Endodermal cell (in vitro differentiated cells): ENCODE measurements around the gene EIF3M. TPM values are rescaled to one million over a fixed set of nuclear protein-coding genes. Genes with fewer than 3 reads are reported as not detected.

Source experiments
- DNase-seq: peaks from one replicate; pipeline ENCODE4 v3.0.0-alpha.2; 2017
- H3K27ac ChIP-seq: 2 replicates; pipeline ENCODE4 v1.5.1; 2013; ENCODE audit warnings: mild to moderate bottlenecking, low read depth, low read length, moderate library complexity
- H3K27me3 ChIP-seq: 2 replicates; pipeline ENCODE4 v1.6.1; 2013; ENCODE audit warnings: mild to moderate bottlenecking, low read length, moderate library complexity; ENCODE audit not compliant: insufficient read depth, control insufficient read depth, poor library complexity, severe bottlenecking
- H3K36me3 ChIP-seq: 2 replicates; pipeline ENCODE4 v1.7.0; 2013; ENCODE audit warnings: mild to moderate bottlenecking, low read length, moderate library complexity; ENCODE audit not compliant: control insufficient read depth, insufficient read depth
- H3K4me1 ChIP-seq: one replicate; pipeline ENCODE4 v1.7.0; 2013; ENCODE audit warnings: low read length; ENCODE audit not compliant: control insufficient read depth, insufficient read depth
- H3K4me3 ChIP-seq: 2 replicates; pipeline ENCODE4 v1.5.1; 2013; ENCODE audit warnings: mild to moderate bottlenecking, low read length, moderate library complexity
- H3K9ac ChIP-seq: 2 replicates; pipeline ENCODE4 v1.6.1; 2013; ENCODE audit warnings: mild to moderate bottlenecking, low read length, moderate library complexity; ENCODE audit not compliant: poor library complexity, severe bottlenecking; ENCODE audit errors: extremely low read depth
- H3K9me3 ChIP-seq: 2 replicates; pipeline ENCODE4 v1.6.1; 2013; ENCODE audit warnings: mild to moderate bottlenecking, low read length, moderate library complexity; ENCODE audit not compliant: control insufficient read depth
- H3K27ac Mint-ChIP-seq: 2 replicates; pipeline ENCODE4 v1.8.0; 2020; ENCODE audit warnings: mixed read lengths
- H3K27me3 Mint-ChIP-seq: 2 replicates; pipeline ENCODE4 v1.8.0; 2021; ENCODE audit warnings: mild to moderate bottlenecking, mixed read lengths; ENCODE audit not compliant: insufficient read depth
- H3K36me3 Mint-ChIP-seq: 2 replicates; pipeline ENCODE4 v1.8.0; 2020; ENCODE audit warnings: low read depth, mixed read lengths
- H3K4me1 Mint-ChIP-seq: 2 replicates; pipeline ENCODE4 v1.8.0; 2020; ENCODE audit warnings: mixed read lengths
- H3K4me3 Mint-ChIP-seq: 2 replicates; pipeline ENCODE4 v1.8.0; 2020; ENCODE audit warnings: mild to moderate bottlenecking, moderate library complexity, mixed read lengths
- H3K9me3 Mint-ChIP-seq: 2 replicates; pipeline ENCODE4 v1.8.0; 2020; ENCODE audit warnings: mild to moderate bottlenecking, mixed read lengths
- CTCF ChIP-seq: fragments of 200-600 bp; sonication (generic); conservative IDR thresholded peaks from 2 replicates; pipeline ENCODE4 v1.5.0; 2021; ENCODE audit warnings: antibody characterized with exemption, mild to moderate bottlenecking
- WGBS, 2 experiments: methylation state at CpG; one replicate each; pipeline versions ENCODE4 v1.1.5 to v1.1.7; 2013; ENCODE audit warnings: missing lambda C conversion rate in 2 of 2, mixed read lengths in 1 of 2; ENCODE audit not compliant: insufficient coverage in 1 of 2, insufficient read length in 1 of 2; 5-methylcytosine and 5-hydroxymethylcytosine counted together
- total RNA-seq, 2 donors: library from RNA; stranded (reverse); fragmentation: NEBNext Ultra II Directional in 1 of 2; extraction: Animal tissue kit (Norgen Biotek cat#: 25700) in 1 of 2; gene quantifications; 2 replicates in 1 of 2; 3 replicates in 1 of 2; pipeline ENCODE4 v1.2.1, GENCODE V29; 2021

Gene EIF3M
- total RNA-seq, 2 donors from 2014 or later, result 237 to 269 TPM

- TF ChIP-seq CTCF, result peak; percentile 64
- Histone ChIP-seq H3K27ac (no peak overlapping the region), H3K36me3 (no peaks in the 10 kb centered on the region), H3K4me1 (no peaks in the 10 kb centered on the region), H3K9ac (no peak overlapping the region), H3K9me3 (no peaks in the 10 kb centered on the region), H3K27me3 (no peaks in the 10 kb centered on the region), H3K4me3 (no peak overlapping the region)
- no peaks in the 10 kb centered on the region for H3K36me3 Mint-ChIP-seq
- H3K4me3 Mint-ChIP-seq, result no peak overlapping the region
- peaks cover 2% of the 10 kb centered on the region for H3K9me3 Mint-ChIP-seq
- H3K27ac Mint-ChIP-seq, result peak overlapping the region; percentile 33
- peaks cover 7% of the 10 kb centered on the region for H3K4me1 Mint-ChIP-seq
- H3K27me3 Mint-ChIP-seq, result peaks cover 6% of the 10 kb centered on the region
- peak; percentile 67 for DNase-seq
- whole genome bisulfite sequencing, 2 experiments, result 64 to 76% methylated on average over 4 to 10 of the region's 10 CpGs
Observed at GRCh38 chr11:32571039-32571438, 12.6 kb upstream of the EIF3M start.

GRCh38 chr11:32573228-32573627, 10.4 kb upstream of the EIF3M start:
- no peak for DNase-seq
- 81 to 89% methylated on average over 2 to 4 of the region's 4 CpGs for WGBS, 2 experiments
- Histone ChIP-seq H3K4me1 (no peaks in the 10 kb centered on the region), H3K9ac (no peak overlapping the region), H3K27ac (no peak overlapping the region), H3K36me3 (no peaks in the 10 kb centered on the region), H3K4me3 (no peak overlapping the region), H3K27me3 (no peaks in the 10 kb centered on the region), H3K9me3 (no peaks in the 10 kb centered on the region)
- Mint-ChIP-seq H3K36me3 (no peaks in the 10 kb centered on the region), H3K9me3 (peaks cover 2% of the 10 kb centered on the region), H3K4me3 (no peak overlapping the region), H3K27ac (no peak overlapping the region), H3K27me3 (peaks cover 6% of the 10 kb centered on the region), H3K4me1 (peaks cover 7% of the 10 kb centered on the region)
- TF ChIP-seq CTCF, result no peak

GRCh38 chr11:32574421-32574820, 9.2 kb upstream of the EIF3M start:
- H3K36me3 ChIP-seq, result no peaks in the 10 kb centered on the region
- no peaks in the 10 kb centered on the region for H3K4me1 ChIP-seq
- H3K4me1 Mint-ChIP-seq, result peaks cover 7% of the 10 kb centered on the region
- 96 to 100% methylated on average over 3 to 4 of the region's 4 CpGs for WGBS, 2 experiments
- no peaks in the 10 kb centered on the region for H3K9me3 ChIP-seq
- H3K27me3 ChIP-seq, result no peaks in the 10 kb centered on the region
- peaks cover 2% of the 10 kb centered on the region for H3K9me3 Mint-ChIP-seq
- H3K4me3 ChIP-seq, result no peak overlapping the region
- no peak overlapping the region for H3K9ac ChIP-seq
- no peak for DNase-seq
- no peak for TF ChIP-seq CTCF
- H3K27ac ChIP-seq, result no peak overlapping the region
- peaks cover 6% of the 10 kb centered on the region for H3K27me3 Mint-ChIP-seq
- H3K36me3 Mint-ChIP-seq, result no peaks in the 10 kb centered on the region
- no peak overlapping the region for H3K4me3 Mint-ChIP-seq
- no peak overlapping the region for H3K27ac Mint-ChIP-seq
